Mesendoderm (in vitro differentiated cells): Measurements from ENCODE around the gene PGBD5.

Experiments
- DNase-seq: peaks from one replicate; pipeline ENCODE4 v3.0.0; 2013
- H2AK5ac ChIP-seq: 2 replicates; pipeline ENCODE4 v1.6.1; 2013; ENCODE audit warnings: low read length, inconsistent platforms
- H2BK120ac ChIP-seq: 2 replicates; pipeline ENCODE4 v1.6.1; 2013; ENCODE audit warnings: low read depth, mild to moderate bottlenecking, low read length, moderate library complexity, mixed read lengths
- H2BK15ac ChIP-seq: replicated peaks from 2 replicates; pipeline ENCODE4 v1.6.1; 2013; ENCODE audit warnings: low read depth, mild to moderate bottlenecking, moderate library complexity
- H2BK5ac ChIP-seq: 2 replicates; pipeline ENCODE4 v1.6.1; 2013; ENCODE audit warnings: low read length, inconsistent platforms
- H3K18ac ChIP-seq: 2 replicates; pipeline ENCODE4 v1.6.1; 2013; ENCODE audit warnings: mild to moderate bottlenecking, low read length, mixed read lengths
- H3K23ac ChIP-seq: one replicate; pipeline ENCODE4 v1.6.1; 2013; ENCODE audit warnings: low read length
- H3K27ac ChIP-seq: 2 replicates; pipeline ENCODE4 v1.5.1; 2013; ENCODE audit warnings: low read depth, mild to moderate bottlenecking, inconsistent platforms, low read length, moderate library complexity
- H3K27me3 ChIP-seq: 2 replicates; pipeline ENCODE4 v1.6.1; 2013; ENCODE audit warnings: low read length, control low read depth, mild to moderate bottlenecking, inconsistent platforms; ENCODE audit not compliant: insufficient read depth, poor library complexity
- H3K36me3 ChIP-seq: 2 replicates; pipeline ENCODE4 v1.6.1; 2013; ENCODE audit warnings: low read length, inconsistent platforms; ENCODE audit not compliant: control insufficient read depth, insufficient read depth
- H3K4ac ChIP-seq: one replicate; pipeline ENCODE4 v1.6.1; 2013; ENCODE audit warnings: low read depth, mild to moderate bottlenecking, low read length, moderate library complexity
- H3K4me1 ChIP-seq: 2 replicates; pipeline ENCODE4 v1.6.1; 2013; ENCODE audit warnings: low read depth, low read length, inconsistent platforms; ENCODE audit not compliant: control insufficient read depth
- H3K4me2 ChIP-seq: 2 replicates; pipeline ENCODE4 v1.6.1; 2013; ENCODE audit warnings: low read length
- H3K4me3 ChIP-seq: 2 replicates; pipeline ENCODE4 v1.5.1; 2013; ENCODE audit warnings: mild to moderate bottlenecking, low read length
- H3K56ac ChIP-seq: one replicate; pipeline ENCODE4 v1.6.1; 2013; ENCODE audit warnings: low read length
- H3K79me1 ChIP-seq: 2 replicates; pipeline ENCODE4 v1.6.1; 2013; ENCODE audit warnings: low read length, inconsistent platforms
- H3K79me2 ChIP-seq: 2 replicates; pipeline ENCODE4 v1.6.1; 2013; ENCODE audit warnings: mild to moderate bottlenecking, low read length; ENCODE audit not compliant: control insufficient read depth, insufficient read depth
- H3K9ac ChIP-seq: 2 replicates; pipeline ENCODE4 v1.6.1; 2013; ENCODE audit warnings: low read length, inconsistent platforms
- H4K5ac ChIP-seq: one replicate; pipeline ENCODE4 v1.6.1; 2013; ENCODE audit warnings: low read length
- H4K8ac ChIP-seq: one replicate; pipeline ENCODE4 v1.6.1; 2013; ENCODE audit warnings: low read depth, mild to moderate bottlenecking, control low read depth, low read length, moderate library complexity
- WGBS: extraction: QIAGEN DNeasy Blood & Tissue Kit; methylation state at CpG from one replicate; pipeline ENCODE4 v1.1.7; 2013; ENCODE audit warnings: low lambda C conversion rate, missing lambda C conversion rate; ENCODE audit not compliant: insufficient coverage; ENCODE audit errors: extremely low coverage; 5-methylcytosine and 5-hydroxymethylcytosine counted together

The PGBD5 gene

DNA sequence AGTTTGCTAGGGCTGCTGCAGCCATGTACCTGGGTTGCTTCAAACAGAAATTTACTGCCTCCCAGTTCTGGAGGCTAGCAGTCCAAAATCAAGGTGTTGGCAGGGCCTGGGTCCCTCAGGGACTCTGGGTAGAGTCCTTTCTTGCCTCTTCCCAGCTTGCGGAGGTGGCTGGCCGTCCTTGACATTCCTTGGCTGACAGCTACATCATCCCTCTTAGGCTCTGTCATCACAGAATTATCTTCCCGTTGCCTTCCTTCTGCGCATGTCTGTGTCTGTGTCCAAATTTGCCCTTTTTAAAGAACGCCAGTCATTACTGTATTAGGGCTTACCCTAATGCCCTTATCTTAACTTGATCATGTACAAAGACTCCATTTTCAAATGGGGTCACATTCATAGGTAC is 37.6 kb upstream of the PGBD5 start:
- Histone ChIP-seq H3K27me3 (no peaks in the 10 kb centered on the region), H3K4ac (no peak overlapping the region), H3K27ac (no peak overlapping the region), H3K4me1 (no peaks in the 10 kb centered on the region), H2AK5ac (no peak overlapping the region), H3K4me2 (no peak overlapping the region), H2BK15ac (no peak overlapping the region), H3K79me2 (no peaks in the 10 kb centered on the region), H2BK120ac (no peak overlapping the region), H4K8ac (no peak overlapping the region), H2BK5ac (no peak overlapping the region), H3K9ac (no peak overlapping the region), H3K56ac (no peak overlapping the region), H4K5ac (no peak overlapping the region), H3K79me1 (no peaks in the 10 kb centered on the region), H3K18ac (no peak overlapping the region), H3K4me3 (no peak overlapping the region), H3K36me3 (no peaks in the 10 kb centered on the region), H3K23ac (no peak overlapping the region)
- no CpG with 5 or more reads among the region's 5 CpGs for WGBS
- no peak for DNase-seq

DNA sequence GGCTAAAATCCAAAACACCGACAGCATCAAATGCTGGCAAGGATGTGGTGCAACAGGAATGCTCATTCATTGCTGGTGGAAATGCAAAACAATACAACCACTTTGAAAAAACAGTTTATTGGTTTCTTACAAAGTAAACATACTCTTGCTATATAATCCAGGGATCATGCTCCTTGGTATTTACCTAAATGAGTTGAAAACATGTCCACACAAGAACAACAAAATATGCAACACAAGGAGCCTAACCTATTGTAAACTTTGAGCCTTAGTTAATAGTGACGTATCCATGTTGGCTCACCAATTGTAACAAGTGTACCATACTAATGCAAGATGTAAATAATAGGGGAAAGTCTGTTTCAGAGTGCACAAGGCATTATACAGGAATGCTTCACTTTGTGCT is 37.2 kb upstream of the PGBD5 start:
- Histone ChIP-seq H3K4me2 (no peak overlapping the region), H3K27ac (no peak overlapping the region), H4K8ac (no peak overlapping the region), H3K23ac (no peak overlapping the region), H3K9ac (no peak overlapping the region), H3K4me3 (no peak overlapping the region), H3K79me2 (no peaks in the 10 kb centered on the region), H3K56ac (no peak overlapping the region), H2BK15ac (no peak overlapping the region), H3K18ac (no peak overlapping the region), H3K4me1 (no peaks in the 10 kb centered on the region), H3K27me3 (no peaks in the 10 kb centered on the region), H2AK5ac (no peak overlapping the region), H3K36me3 (no peaks in the 10 kb centered on the region), H3K4ac (no peak overlapping the region), H3K79me1 (no peaks in the 10 kb centered on the region), H4K5ac (no peak overlapping the region), H2BK5ac (no peak overlapping the region), H2BK120ac (no peak overlapping the region)
- no CpG with 5 or more reads among the region's 2 CpGs for WGBS
- DNase-seq = no peak

DNA sequence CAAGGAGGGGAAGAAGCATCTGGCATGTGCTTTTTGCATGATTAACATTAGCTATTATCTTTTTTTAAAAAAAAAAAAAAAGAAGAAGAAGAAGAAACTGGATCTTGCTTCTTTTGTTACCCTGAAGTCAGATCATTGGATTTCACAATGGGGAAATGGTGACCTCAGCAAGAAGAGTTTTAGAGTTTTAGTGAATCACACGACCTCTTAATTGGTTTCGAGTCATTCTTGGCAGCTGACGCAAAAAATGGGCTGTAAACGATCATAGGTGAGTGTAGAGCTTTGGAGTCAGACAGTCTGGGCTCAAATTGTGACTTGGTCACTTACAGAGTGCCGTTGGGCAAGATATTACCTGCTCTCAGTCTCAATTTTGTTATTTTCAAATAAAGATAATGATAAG is 33.3 kb upstream of the PGBD5 start:
- no peak overlapping the region for H4K8ac ChIP-seq
- H3K27me3 ChIP-seq = no peaks in the 10 kb centered on the region
- no peak overlapping the region for H3K9ac ChIP-seq
- no peak for DNase-seq
- H2BK120ac ChIP-seq = no peak overlapping the region
- no peak overlapping the region for H3K18ac ChIP-seq
- H3K23ac ChIP-seq = no peak overlapping the region
- H3K56ac ChIP-seq = no peak overlapping the region
- H2BK15ac ChIP-seq = no peak overlapping the region
- no CpG with 5 or more reads among the region's 5 CpGs for WGBS
- no peak overlapping the region for H3K4me2 ChIP-seq
- no peak overlapping the region for H3K4ac ChIP-seq
- no peak overlapping the region for H3K4me3 ChIP-seq
- no peaks in the 10 kb centered on the region for H3K4me1 ChIP-seq
- H3K79me1 ChIP-seq = no peaks in the 10 kb centered on the region
- H4K5ac ChIP-seq = no peak overlapping the region
- H2AK5ac ChIP-seq = no peak overlapping the region
- no peak overlapping the region for H3K27ac ChIP-seq
- H3K36me3 ChIP-seq = no peaks in the 10 kb centered on the region
- no peaks in the 10 kb centered on the region for H3K79me2 ChIP-seq
- H2BK5ac ChIP-seq = no peak overlapping the region

DNA sequence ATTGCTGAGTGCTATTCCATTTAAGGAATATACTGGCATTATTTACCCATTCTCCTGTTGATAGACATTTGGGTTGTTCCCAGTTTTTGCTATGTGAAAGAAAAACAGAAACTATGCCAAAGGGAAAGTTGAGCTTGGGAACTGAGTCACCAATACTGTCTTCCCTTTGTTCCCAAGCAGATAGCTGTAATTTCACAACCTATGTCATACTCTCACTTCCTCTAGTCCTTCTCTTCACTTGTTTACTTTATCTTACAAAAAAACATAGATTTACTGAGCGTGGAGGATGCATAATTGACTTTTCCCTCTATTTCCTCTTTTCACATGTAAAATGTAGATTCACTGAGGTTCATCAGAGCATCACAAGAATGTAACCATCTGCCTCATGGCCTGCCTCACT is 32.4 kb upstream of the PGBD5 start:
- H3K18ac ChIP-seq = no peak overlapping the region
- H2AK5ac ChIP-seq = no peak overlapping the region
- no peak overlapping the region for H3K4me2 ChIP-seq
- no peaks in the 10 kb centered on the region for H3K4me1 ChIP-seq
- no peak overlapping the region for H2BK120ac ChIP-seq
- H3K79me1 ChIP-seq = no peaks in the 10 kb centered on the region
- H3K9ac ChIP-seq = no peak overlapping the region
- no peak overlapping the region for H3K23ac ChIP-seq
- H3K27ac ChIP-seq = no peak overlapping the region
- no peak overlapping the region for H4K5ac ChIP-seq
- no peak for DNase-seq
- H3K36me3 ChIP-seq = no peaks in the 10 kb centered on the region
- H3K56ac ChIP-seq = no peak overlapping the region
- H3K4me3 ChIP-seq = no peak overlapping the region
- H2BK15ac ChIP-seq = no peak overlapping the region
- no peak overlapping the region for H4K8ac ChIP-seq
- no peaks in the 10 kb centered on the region for H3K27me3 ChIP-seq
- no peak overlapping the region for H2BK5ac ChIP-seq
- H3K4ac ChIP-seq = no peak overlapping the region
- H3K79me2 ChIP-seq = no peaks in the 10 kb centered on the region
- WGBS = no CpG with 5 or more reads among the region's 1 CpG

DNA sequence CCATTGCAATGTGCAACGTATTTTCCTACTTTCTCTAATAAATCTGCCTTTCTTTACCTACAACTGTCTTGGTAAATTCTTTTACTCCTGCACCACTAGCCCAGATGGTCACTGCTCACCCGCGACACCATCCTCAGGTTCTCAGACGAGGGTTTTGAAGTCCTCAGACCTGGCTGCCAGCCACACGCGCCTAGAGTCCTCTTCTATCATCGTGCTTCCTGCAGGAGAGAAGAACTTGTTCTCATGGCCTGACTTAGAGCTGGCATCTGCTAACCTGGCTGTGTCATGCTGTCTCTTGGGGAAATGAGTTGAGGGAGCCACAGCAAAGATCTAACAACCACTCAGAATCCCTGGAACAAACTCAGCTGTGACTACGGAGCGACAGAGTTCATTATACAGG is 30.3 kb upstream of the PGBD5 start:
- Histone ChIP-seq H3K27ac (no peak overlapping the region), H3K79me1 (no peaks in the 10 kb centered on the region), H4K8ac (no peak overlapping the region), H3K27me3 (no peaks in the 10 kb centered on the region), H2BK5ac (no peak overlapping the region), H3K9ac (no peak overlapping the region), H3K23ac (no peak overlapping the region), H3K79me2 (no peaks in the 10 kb centered on the region), H3K4me3 (no peak overlapping the region), H3K4ac (no peak overlapping the region), H3K56ac (no peak overlapping the region), H2BK15ac (no peak overlapping the region), H3K36me3 (no peaks in the 10 kb centered on the region), H3K18ac (no peak overlapping the region), H3K4me1 (no peaks in the 10 kb centered on the region), H2BK120ac (no peak overlapping the region), H2AK5ac (no peak overlapping the region), H4K5ac (no peak overlapping the region), H3K4me2 (no peak overlapping the region)
- WGBS = no CpG with 5 or more reads among the region's 9 CpGs
- no peak for DNase-seq

DNA sequence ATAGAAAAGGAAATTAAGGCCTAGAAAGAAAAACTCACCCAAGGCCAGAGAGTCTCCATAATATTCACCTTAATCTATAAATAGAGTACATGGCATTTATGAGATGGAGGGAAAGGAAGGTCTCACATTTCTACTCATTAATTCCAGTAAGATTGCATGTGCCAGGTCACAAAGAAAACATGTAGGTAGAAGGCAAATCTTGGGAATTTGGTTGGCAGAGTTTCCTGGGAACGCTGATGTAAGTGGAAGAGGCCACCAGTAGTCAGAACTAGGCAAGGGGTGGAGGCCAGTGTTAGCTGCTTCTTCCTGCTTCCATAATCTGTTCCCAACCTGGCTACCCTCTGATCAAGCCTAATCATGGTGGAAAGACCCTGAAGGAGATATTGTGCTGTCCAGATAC is 29.2 kb upstream of the PGBD5 start:
- H2BK120ac ChIP-seq = no peak overlapping the region
- no peaks in the 10 kb centered on the region for H3K79me2 ChIP-seq
- H2BK15ac ChIP-seq = no peak overlapping the region
- H4K8ac ChIP-seq = no peak overlapping the region
- no peaks in the 10 kb centered on the region for H3K27me3 ChIP-seq
- no peak overlapping the region for H2AK5ac ChIP-seq
- no peak for DNase-seq
- no peak overlapping the region for H3K4me3 ChIP-seq
- no peak overlapping the region for H3K9ac ChIP-seq
- H3K36me3 ChIP-seq = no peaks in the 10 kb centered on the region
- H3K27ac ChIP-seq = no peak overlapping the region
- WGBS = no CpG with 5 or more reads among the region's 1 CpG
- no peak overlapping the region for H3K4me2 ChIP-seq
- no peak overlapping the region for H3K18ac ChIP-seq
- H3K79me1 ChIP-seq = no peaks in the 10 kb centered on the region
- no peak overlapping the region for H3K56ac ChIP-seq
- H3K4ac ChIP-seq = no peak overlapping the region
- H3K4me1 ChIP-seq = no peaks in the 10 kb centered on the region
- H2BK5ac ChIP-seq = no peak overlapping the region
- no peak overlapping the region for H3K23ac ChIP-seq
- no peak overlapping the region for H4K5ac ChIP-seq
